ENCODE measurements around the gene DDR1. TPM values are rescaled to one million over a fixed set of nuclear protein-coding genes. Genes with fewer than 3 reads are reported as not detected.

Gene DDR1
- total RNA-seq, 1 donor = 32.4 TPM

- TF ChIP-seq CTCF (IDR thresholded peaks at IDR 0.05; ENCODE audit: insufficient read depth, low read depth, low read length) = no peak
- DNase-seq (ENCODE audit: low read depth) = peak; percentile 57
- no peak overlapping the region for H3K4me3 ChIP-seq (ENCODE audit: low read depth, low read length)
Observed at GRCh38 chr6:30881392-30882203, 2.7 kb upstream of the DDR1 start.

- no peak overlapping the region for H3K4me3 ChIP-seq (ENCODE audit: low read depth, low read length)
- DNase-seq (ENCODE audit: low read depth) = no peak
- no peak for TF ChIP-seq CTCF (IDR thresholded peaks at IDR 0.05; ENCODE audit: insufficient read depth, low read depth, low read length)
Observed at GRCh38 chr6:30882204-30882758, 2.0 kb upstream of the DDR1 start.

GRCh38 chr6:30882759-30883684 is 1.3 kb upstream of the DDR1 start:
- TF ChIP-seq CTCF (IDR thresholded peaks at IDR 0.05; ENCODE audit: insufficient read depth, low read depth, low read length) = no peak
- no peak for DNase-seq (ENCODE audit: low read depth)
- no peak overlapping the region for H3K4me3 ChIP-seq (ENCODE audit: low read depth, low read length)

GRCh38 chr6:30884521-30885480 is 482 bp downstream of the DDR1 start:
- peak overlapping the region; percentile 74 for H3K4me3 ChIP-seq (ENCODE audit: low read depth, low read length)
- peak; percentile 29 for DNase-seq (ENCODE audit: low read depth)
- TF ChIP-seq CTCF (IDR thresholded peaks at IDR 0.05; ENCODE audit: insufficient read depth, low read depth, low read length) = no peak

- DNase-seq (ENCODE audit: low read depth) = peak; percentile 19
- no peak for TF ChIP-seq CTCF (IDR thresholded peaks at IDR 0.05; ENCODE audit: insufficient read depth, low read depth, low read length)
- H3K4me3 ChIP-seq (ENCODE audit: low read depth, low read length) = peak overlapping the region; percentile 74
Observed at GRCh38 chr6:30885481-30885998, 1.2 kb downstream of the DDR1 start.
